Kidney epithelial cell (primary cell): ENCODE data around the gene KCTD5. TPM values are rescaled to one million over a fixed set of nuclear protein-coding genes. Genes with fewer than 3 reads are reported as not detected.

Experiments used
- DNase-seq: peaks from one replicate; pipeline ENCODE4 v3.0.0-alpha.2; 2010; ENCODE audit warnings: low read depth
- H3K27me3 ChIP-seq: 2 replicates; pipeline ENCODE4 v1.6.0; 2011; ENCODE audit warnings: low read length; ENCODE audit not compliant: control insufficient read depth, insufficient read depth
- H3K36me3 ChIP-seq: 2 replicates; pipeline ENCODE4 v1.5.1; 2011; ENCODE audit warnings: low read length; ENCODE audit not compliant: control insufficient read depth, insufficient read depth
- H3K4me3 ChIP-seq: 2 replicates; pipeline ENCODE4 v1.5.1; 2011; ENCODE audit warnings: low read depth, mild to moderate bottlenecking, control low read depth, low read length
- CTCF ChIP-seq: IDR thresholded peaks from 2 replicates; pipeline ENCODE4 v1.5.1; 2011; ENCODE audit warnings: mild to moderate bottlenecking, moderate library complexity, low read length, control low read depth, inconsistent platforms; ENCODE audit not compliant: insufficient read depth, poor library complexity, severe bottlenecking
- total RNA-seq: library from RNA; depleted of rRNA; stranded (reverse); fragments of >200 nt; gene quantifications from 2 replicates; pipeline ENCODE4 v1.2.3, GENCODE V29; 2015

The KCTD5 gene
- total RNA-seq, 1 donor from 2014 or later = 47.4 TPM

- no peaks in the 10 kb centered on the region for H3K27me3 ChIP-seq
- no peak overlapping the region for H3K4me3 ChIP-seq
- no peak for TF ChIP-seq CTCF
- no peak for DNase-seq
- peaks cover 1% of the 10 kb centered on the region for H3K36me3 ChIP-seq
Observed at GRCh38 chr16:2705351-2705750, 23.0 kb downstream of the KCTD5 start.

- DNase-seq = no peak
- H3K4me3 ChIP-seq = no peak overlapping the region
- TF ChIP-seq CTCF = no peak
- H3K27me3 ChIP-seq = no peaks in the 10 kb centered on the region
- peaks cover 1% of the 10 kb centered on the region for H3K36me3 ChIP-seq
Observed at GRCh38 chr16:2706085-2706484, 23.8 kb downstream of the KCTD5 start.

- no peak for DNase-seq
- no peak for TF ChIP-seq CTCF
- Histone ChIP-seq H3K4me3 (no peak overlapping the region), H3K36me3 (peaks cover 1% of the 10 kb centered on the region), H3K27me3 (peaks cover 1% of the 10 kb centered on the region)
Observed at GRCh38 chr16:2706611-2707311, 24.4 kb downstream of the KCTD5 start.

- Histone ChIP-seq H3K4me3 (no peak overlapping the region), H3K36me3 (peaks cover 1% of the 10 kb centered on the region), H3K27me3 (peaks cover 2% of the 10 kb centered on the region)
- no peak for DNase-seq
- no peak for TF ChIP-seq CTCF
Observed at GRCh38 chr16:2707368-2708289, 25.3 kb downstream of the KCTD5 start.

- Histone ChIP-seq H3K27me3 (peaks cover 2% of the 10 kb centered on the region), H3K4me3 (no peak overlapping the region), H3K36me3 (peaks cover 1% of the 10 kb centered on the region)
- no peak for TF ChIP-seq CTCF
- no peak for DNase-seq
Observed at GRCh38 chr16:2708290-2708639, 25.9 kb downstream of the KCTD5 start.
